Stimulated activated CD8-positive, alpha-beta memory T cell treated with anti-CD3 and anti-CD28 coated beads, Interleukin-4, amount 100 ng/mL, for 24 hours (primary cell): ENCODE results near the gene IGIP.
A peak's percentile ranks its signal among the peaks of the same experiment; 100 is the strongest.

ENCODE experiments used
- DNase-seq: peaks from one replicate; pipeline ENCODE4 v3.0.0-alpha.2; 2020; ENCODE audit warnings: low read depth

IGIP gene

DNA sequence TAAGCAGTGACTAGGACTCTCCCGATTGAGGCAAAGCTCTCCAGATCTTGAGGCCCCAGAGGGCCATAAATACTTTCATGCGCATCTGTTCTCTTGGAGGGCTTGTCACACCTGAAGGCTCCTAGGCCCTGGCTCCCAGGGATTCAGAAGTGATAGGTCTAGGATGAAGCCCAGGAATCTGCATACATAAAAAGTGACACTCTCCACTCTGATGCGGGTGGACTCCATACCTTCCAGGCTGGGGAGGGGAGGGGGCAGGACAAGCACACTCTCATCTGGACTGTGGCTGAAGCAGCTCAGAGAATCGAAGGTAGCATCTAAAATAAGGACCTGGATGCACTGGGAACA lies 40.2 kb downstream of the IGIP start:
- no peak for DNase-seq

DNA sequence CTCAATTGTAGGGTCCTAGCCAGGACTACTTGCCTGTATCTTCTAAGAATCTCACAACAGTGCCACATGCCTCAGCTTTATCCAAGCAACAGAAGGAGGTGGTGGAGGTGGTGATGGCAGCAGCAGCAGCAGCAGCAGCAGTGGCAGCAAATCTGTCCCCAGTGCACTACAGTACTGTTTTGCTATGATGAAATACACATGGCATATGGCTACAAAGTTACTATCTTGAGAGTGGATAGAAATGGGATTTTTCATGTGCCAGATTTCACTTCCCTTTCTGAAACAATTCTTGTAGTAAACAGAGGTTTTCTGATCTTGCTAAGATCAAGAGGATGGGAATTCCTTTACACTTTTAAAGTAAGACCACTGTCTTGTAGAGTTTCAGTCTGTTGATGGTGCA lies 41.2 kb downstream of the IGIP start:
- no peak for DNase-seq

DNA sequence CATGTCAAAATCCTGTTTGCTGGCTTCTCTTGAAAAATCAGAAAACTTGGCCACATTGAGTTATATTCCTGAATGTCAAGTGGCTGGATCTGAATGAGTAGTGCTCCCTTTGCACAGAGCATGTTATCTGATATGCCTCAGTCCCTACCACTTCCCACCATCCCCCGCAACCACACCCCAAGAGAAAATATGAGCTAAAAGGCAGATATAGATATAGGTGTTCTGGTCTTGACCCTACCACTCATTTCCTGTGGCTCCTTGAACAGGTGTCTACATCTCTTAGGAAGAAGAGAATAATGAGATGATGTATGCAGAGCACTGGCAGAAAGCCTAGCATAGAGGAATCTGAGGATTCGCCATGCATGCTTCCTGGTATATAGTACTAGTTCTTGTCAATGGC lies 42.6 kb downstream of the IGIP start:
- DNase-seq: no peak

DNA sequence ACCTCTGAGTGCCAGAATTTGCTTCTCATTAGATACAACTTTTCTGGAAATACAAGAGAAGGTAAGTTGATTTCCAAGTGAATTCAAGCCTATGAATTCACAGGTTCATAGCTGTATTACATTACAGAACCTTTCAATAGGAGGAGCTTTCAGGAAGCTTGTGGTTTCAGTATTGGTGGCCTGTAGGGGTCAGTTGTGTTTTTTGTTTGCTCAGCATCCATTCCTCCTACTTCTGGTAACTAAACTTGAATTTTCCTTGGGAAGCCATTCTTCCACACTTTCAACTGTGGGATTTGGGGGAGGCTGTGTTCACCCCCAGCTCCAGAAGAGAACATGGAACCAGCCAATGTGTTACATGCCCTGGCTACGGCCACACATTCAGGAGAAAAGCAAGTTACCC lies 43.7 kb downstream of the IGIP start:
- DNase-seq: no peak

DNA sequence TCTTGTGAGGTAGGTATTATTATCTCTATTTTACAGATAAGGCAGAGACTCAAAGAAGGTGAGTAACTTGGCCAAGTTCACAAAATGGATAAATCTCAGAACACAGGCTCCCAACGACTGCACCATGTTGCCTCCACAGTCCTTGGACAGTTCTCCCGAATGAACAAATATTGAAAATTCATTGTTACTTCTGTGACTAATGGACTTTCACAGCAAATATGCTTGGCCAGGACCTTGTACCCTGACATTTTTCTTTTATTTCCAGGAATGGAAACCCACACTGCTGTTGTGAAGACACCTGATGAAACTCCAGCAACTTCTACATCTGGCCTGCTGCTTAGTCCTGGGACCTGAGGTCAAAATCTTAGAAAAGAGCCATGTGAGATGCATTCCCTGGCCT lies 46.7 kb downstream of the IGIP start:
- no peak for DNase-seq

DNA sequence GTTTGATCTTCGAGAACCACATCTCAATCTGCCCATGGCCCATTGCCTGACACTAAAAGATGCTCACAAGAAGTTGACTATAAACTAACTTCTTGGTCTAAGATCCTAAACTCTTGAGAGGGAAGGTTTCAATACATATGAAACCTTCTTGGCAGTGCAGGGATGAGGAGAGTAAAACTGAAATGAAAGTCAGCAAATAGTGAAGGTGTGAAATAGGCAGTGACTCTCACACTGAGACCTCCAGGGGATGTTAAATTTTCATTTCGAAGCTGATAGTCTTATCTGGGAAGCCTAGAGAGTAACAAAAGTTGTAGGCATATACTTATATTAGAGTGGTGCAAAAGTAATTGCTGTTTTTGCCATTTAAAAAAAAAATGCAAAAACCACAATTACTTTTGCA lies 48.3 kb downstream of the IGIP start:
- no peak for DNase-seq

DNA sequence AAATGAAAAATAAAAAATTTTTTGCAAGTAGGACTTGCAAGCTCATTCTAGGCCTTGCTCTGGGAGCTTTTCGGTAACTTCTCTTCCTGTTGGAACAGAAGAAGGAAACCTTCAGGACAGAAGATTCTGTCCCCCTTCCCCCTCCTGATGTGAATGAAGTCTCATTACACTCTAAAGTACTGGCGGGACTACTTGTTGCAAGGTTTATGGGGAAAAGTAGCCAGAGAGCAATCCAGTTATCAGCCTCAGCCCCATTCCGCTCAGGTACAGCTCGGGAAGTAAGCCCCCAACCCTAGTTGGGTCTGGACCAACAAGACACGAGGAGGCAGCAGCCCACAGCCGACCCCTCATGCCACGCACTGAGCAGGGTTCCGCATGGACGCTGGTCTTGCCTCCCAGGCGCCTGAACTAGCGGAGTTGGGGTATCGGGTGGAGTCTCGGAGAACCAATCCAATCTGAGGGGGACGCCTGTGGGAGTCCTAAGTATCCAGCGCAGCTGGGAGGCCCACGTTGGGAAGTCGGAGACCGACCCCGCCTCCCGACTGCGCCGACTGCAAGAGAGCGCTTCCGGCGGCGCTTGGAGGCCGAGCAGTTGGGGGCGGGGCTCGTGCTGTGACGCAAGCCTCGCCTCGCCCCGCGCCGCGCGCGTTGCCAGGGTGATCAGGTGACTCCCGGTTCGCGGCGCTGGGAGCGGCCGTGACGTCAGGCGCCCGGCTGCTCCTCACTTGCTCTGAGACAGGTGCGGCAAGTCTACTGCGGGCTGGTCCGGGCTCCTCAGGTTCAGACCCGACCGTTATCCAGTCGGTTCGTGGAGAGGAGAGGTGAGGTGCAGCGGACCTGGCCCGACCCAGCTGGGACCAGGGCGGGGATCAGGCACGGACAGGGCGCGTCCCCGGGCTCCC lies 49.0 kb downstream of the IGIP start, which contains the start of gene CYSTM1:
TSS of gene CYSTM1 (plus strand) at position 724 of the 902 bp plus-strand sequence. CDS start 19,278 bp downstream, outside the sequence.
- DNase-seq: peak; percentile 91

DNA sequence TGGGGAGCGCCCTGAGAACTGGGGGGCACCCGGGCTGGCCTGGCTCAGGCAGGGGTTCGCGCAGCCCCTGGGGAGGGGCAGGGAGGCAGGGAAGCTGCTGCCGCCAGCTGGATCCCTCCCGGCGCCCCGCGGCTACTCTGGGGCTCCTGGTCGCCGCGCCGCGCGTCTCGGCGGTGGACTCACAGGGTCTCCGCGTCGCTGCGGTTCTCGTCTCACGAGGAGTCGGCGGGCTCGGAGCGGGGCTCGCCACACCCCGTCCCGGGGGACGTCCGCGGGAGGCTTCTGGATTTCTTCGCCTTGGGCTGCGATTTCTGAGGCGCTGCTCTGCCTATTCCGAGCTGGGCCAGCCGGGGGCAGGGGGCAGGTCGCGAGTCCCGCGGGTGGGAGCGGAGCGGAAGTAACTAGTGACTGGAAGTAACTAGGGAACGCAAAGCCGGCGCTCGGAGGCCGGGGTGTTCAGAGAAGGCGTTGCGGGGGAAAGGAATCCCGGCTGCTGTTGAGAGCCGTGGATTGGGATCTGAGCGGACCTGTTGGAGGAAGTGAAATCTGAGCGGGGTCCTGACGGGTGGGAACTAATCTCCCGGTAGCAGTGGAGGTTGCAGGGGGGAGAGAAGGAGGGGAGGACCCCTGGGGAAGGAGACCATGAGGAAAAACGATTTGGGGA lies 49.8 kb downstream of the IGIP start:
- DNase-seq: peak; percentile 36

DNA sequence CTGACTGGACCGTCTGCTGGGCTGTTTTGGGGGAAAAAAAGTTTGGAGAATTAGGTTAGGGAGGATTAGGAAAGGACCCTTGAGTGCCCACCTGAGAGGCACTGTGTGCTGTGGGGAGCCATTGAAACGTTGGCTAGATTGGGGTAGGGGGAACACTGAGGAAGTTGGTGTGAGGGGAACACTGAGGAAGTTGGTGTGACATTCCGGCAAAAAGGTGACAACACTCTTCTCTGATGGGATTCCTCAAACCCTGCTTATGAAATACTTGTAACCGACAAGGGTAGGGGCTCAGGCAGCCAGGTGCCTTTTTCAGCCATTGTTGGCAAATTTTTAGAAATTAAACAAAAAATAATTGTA lies 50.3 kb downstream of the IGIP start:
- no peak for DNase-seq

DNA sequence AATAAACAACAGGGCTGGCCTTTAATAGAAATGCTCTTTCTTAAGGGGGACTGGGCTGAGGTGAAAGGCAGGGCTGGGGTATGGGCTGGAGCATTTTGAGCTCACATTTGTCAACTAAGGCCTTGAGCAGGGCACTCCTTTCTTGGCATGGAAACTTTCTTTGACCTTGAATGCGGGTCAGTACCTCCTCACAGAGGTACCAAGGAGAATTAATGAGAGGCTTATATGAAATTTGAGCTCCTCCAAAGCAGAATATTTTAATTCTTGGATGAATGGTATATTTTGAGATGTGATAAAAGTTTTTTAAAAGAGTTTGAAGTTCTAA lies 52.3 kb downstream of the IGIP start:
- DNase-seq: no peak

DNA sequence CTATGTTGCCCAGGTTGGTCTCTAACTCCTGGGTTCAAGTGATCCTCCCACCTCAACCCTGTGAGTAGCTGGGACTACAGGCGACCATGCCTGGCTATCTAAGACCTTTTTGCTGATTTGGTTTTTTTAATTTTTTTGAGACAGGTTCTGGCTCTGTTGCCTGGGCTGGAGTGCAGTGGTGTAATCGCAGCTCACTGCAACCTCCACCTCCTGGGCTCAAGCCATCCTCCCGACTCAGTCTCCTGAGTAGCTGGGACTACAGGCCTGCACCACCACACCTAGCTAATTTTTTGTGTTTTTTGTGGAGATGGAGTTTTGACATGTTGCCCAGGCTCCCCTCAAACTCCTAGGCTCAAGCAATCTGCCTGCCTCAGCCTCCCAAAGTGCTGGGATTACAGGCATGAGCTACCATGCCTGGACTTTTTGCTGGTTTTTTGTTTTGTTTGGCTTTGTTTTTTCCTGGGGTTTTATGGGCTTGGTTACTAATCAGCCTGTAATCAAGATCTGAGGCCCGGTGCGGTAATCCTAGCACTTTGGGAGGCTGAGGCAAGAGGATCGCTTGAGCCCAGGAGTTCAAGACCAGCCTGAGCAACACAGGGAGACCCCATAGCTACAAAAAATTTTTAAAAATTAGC lies 52.9 kb downstream of the IGIP start:
- DNase-seq: no peak
